ENCODE results near the gene SLC6A19. TPM values are rescaled to one million over a fixed set of nuclear protein-coding genes. Genes with fewer than 3 reads are reported as not detected.

The SLC6A19 gene
- total and polyA plus RNA-seq, 2 of the 4 experiments (the other 2 are of a cell fraction) = not detected

- ChIA-PET CTCF (no interaction called here), POLR2A (ENCODE audit: unreplicated experiment) (no interaction called here)
- H4K91ac ChIP-seq (ENCODE audit: insufficient read depth, low read depth, low read length) = no peak overlapping the region
- H2AK5ac ChIP-seq (ENCODE audit: low read depth, low read length) = no peak overlapping the region
- no peak overlapping the region for H3K56ac ChIP-seq (ENCODE audit: extremely low read depth, insufficient read depth, low read length)
- in situ Hi-C loops (cut with MboI; ENCODE audit: low sequenced_read_pairs) = no loop called here
- H3K4me3 ChIP-seq (ENCODE audit: insufficient read depth, low read depth, low read length) = no peak overlapping the region
- H3K27ac ChIP-seq (ENCODE audit: insufficient read depth, low read length) = no peak overlapping the region
- H2BK15ac ChIP-seq (ENCODE audit: low read depth, low read length) = no peak overlapping the region
- no peak overlapping the region for H3K9ac ChIP-seq (ENCODE audit: low read depth, low read length)
- no peak overlapping the region for H2BK20ac ChIP-seq (ENCODE audit: low read depth, low read length)
- H3K4me1 ChIP-seq (ENCODE audit: control insufficient read depth, insufficient read depth, low read length) = no peaks in the 10 kb centered on the region
- no peaks in the 10 kb centered on the region for H3K79me1 ChIP-seq (ENCODE audit: low read depth in 1 of 2, low read length in 2 of 2)
- H3K23ac ChIP-seq (ENCODE audit: low read depth, low read length) = no peak overlapping the region
- H2BK5ac ChIP-seq (ENCODE audit: low read depth, low read length, poor library complexity, severe bottlenecking) = no peak overlapping the region
- H4K8ac ChIP-seq (ENCODE audit: low read depth in 2 of 2, low read length in 2 of 2) = no peak overlapping the region
- H3K27me3 ChIP-seq (ENCODE audit: control insufficient read depth, insufficient read depth, low read length) = no peaks in the 10 kb centered on the region; the same call in 1 of the 2 replicates
- WGBS, 2 experiments (ENCODE audit: extremely low coverage in 2 of 2, insufficient read length in 1 of 2) = 66% methylated on average over 9 of the region's 19 CpGs; no CpG with 5 or more reads in 1 of the 2 experiments
- dilution Hi-C loops (cut with HindIII; ENCODE audit: low sequenced_read_pairs, unreplicated experiment) = no loop called here
- DNase-seq (no peak), ATAC-seq (ENCODE audit: low read depth) (no peak)
- BruUV-seq (replicated peaks) = no TSS peak
- no peak overlapping the region for H3K4me2 ChIP-seq (ENCODE audit: low read depth, low read length)
- no peak overlapping the region for H3K18ac ChIP-seq (ENCODE audit: low read depth, low read length)
- no peak for TF ChIP-seq CTCF (conservative IDR thresholded peaks at IDR 0.05; ENCODE audit: low read depth, low read length)
- TF ChIP-seq CHD1 (IDR thresholded peaks at IDR 0.05; ENCODE audit: low read depth, low read length) = no peak
- TF ChIP-seq USF2 (IDR thresholded peaks at IDR 0.05; ENCODE audit: low read depth, low read length) = no peak
- no peak for TF ChIP-seq RCOR1 (IDR thresholded peaks at IDR 0.05; ENCODE audit: insufficient replicate concordance, low read length)
- TF ChIP-seq BHLHE40 (IDR thresholded peaks at IDR 0.05; ENCODE audit: low read depth, low read length) = no peak
- TF ChIP-seq RFX5 (IDR thresholded peaks at IDR 0.05; ENCODE audit: low read depth, low read length) = no peak
- TF ChIP-seq FOS (IDR thresholded peaks at IDR 0.05; ENCODE audit: low read depth, low read length) = no peak
- no peak for TF ChIP-seq ELK1 (IDR thresholded peaks at IDR 0.05; ENCODE audit: borderline replicate concordance, low read depth, low read length)
- no peak for TF ChIP-seq RAD21 (IDR thresholded peaks at IDR 0.05; ENCODE audit: low read length)
- no peak for TF ChIP-seq CEBPB (IDR thresholded peaks at IDR 0.05; ENCODE audit: low read depth, low read length)
- no peak for TF ChIP-seq MAFK (IDR thresholded peaks at IDR 0.05; ENCODE audit: low read depth, low read length)
- no peak for TF ChIP-seq NFE2L2 (IDR thresholded peaks at IDR 0.05; ENCODE audit: low read depth, low read length)
- no peak for TF ChIP-seq POLR2A (IDR thresholded peaks at IDR 0.05; ENCODE audit: low read depth, low read length)
- no peak for TF ChIP-seq MXI1 (IDR thresholded peaks at IDR 0.05; ENCODE audit: borderline replicate concordance, low read depth, low read length)
- H3K4ac ChIP-seq (ENCODE audit: low read depth, low read length) = no peak overlapping the region
- no peak overlapping the region for H2BK120ac ChIP-seq (ENCODE audit: low read depth, low read length)
- intact Hi-C loops (cut with micrococcal nuclease) = no loop called here
- H3K14ac ChIP-seq (replicated peaks; ENCODE audit: low read depth, low read length) = no peak overlapping the region
- no peaks in the 10 kb centered on the region for H3K9me1 ChIP-seq (ENCODE audit: insufficient read depth, low read length)
- H4K5ac ChIP-seq (ENCODE audit: low read depth, low read length) = no peak overlapping the region
- H2AFZ ChIP-seq (replicated peaks; ENCODE audit: low read length, poor library complexity) = no peak overlapping the region
- H3K9me3 ChIP-seq (ENCODE audit: control insufficient read depth, insufficient read depth, low read length) = peaks cover 15% of the 10 kb centered on the region
- H4K20me1 ChIP-seq (ENCODE audit: insufficient read depth, low read length) = no peaks in the 10 kb centered on the region
- no peaks in the 10 kb centered on the region for H3K36me3 ChIP-seq (ENCODE audit: control insufficient read depth, insufficient read depth, low read length)
- no peak overlapping the region for H2AK9ac ChIP-seq (replicated peaks; ENCODE audit: low read depth, low read length, poor library complexity)
Observed at GRCh38 chr5:1220831-1221230, 19.4 kb downstream of the SLC6A19 start.

Measured in IMR-90 (cell line).